Bronchial epithelial cell (primary cell): ENCODE measurements around the gene CACNB3. TPM values are rescaled to one million over a fixed set of nuclear protein-coding genes. Genes with fewer than 3 reads are reported as not detected.

ENCODE experiments used
- DNase-seq: peaks from one replicate; pipeline ENCODE4 v3.0.0-alpha.2; 2010; ENCODE audit warnings: low read depth
- FAIRE-seq: peaks from 2 replicates; lab custom pipeline; 2011; peaks lifted over from hg19 to GRCh38; lab: Jason Lieb, UNC
- H3K27me3 ChIP-seq: 2 replicates; pipeline ENCODE4 v1.5.1; 2011; ENCODE audit warnings: low read length; ENCODE audit not compliant: control insufficient read depth, insufficient read depth
- H3K36me3 ChIP-seq: 2 replicates; pipeline ENCODE4 v1.5.1; 2011; ENCODE audit warnings: low read length; ENCODE audit not compliant: control insufficient read depth, insufficient read depth
- H3K4me3 ChIP-seq: 2 replicates; pipeline ENCODE4 v1.5.1; 2011; ENCODE audit warnings: mild to moderate bottlenecking, low read depth, low read length, control low read depth
- CTCF ChIP-seq: IDR thresholded peaks from 2 replicates; pipeline ENCODE4 v1.5.1; 2011; ENCODE audit warnings: mild to moderate bottlenecking, moderate library complexity, low read length, control low read depth, inconsistent platforms; ENCODE audit not compliant: insufficient read depth, severe bottlenecking
- total RNA-seq: library from RNA; depleted of rRNA; stranded (reverse); fragments of >200 nt; gene quantifications from 2 replicates; pipeline ENCODE4 v1.2.1, GENCODE V29; 2014

Gene CACNB3
- total RNA-seq, 1 donor from 2014 or later: 7.4 TPM

GRCh38 chr12:48779869-48780268, 38.4 kb upstream of the CACNB3 start:
- no peaks in the 10 kb centered on the region for H3K27me3 ChIP-seq
- no peak for TF ChIP-seq CTCF
- no peak for FAIRE-seq
- H3K36me3 ChIP-seq: peaks cover 8% of the 10 kb centered on the region
- H3K4me3 ChIP-seq: no peak overlapping the region
- no peak for DNase-seq

- Histone ChIP-seq H3K27me3 (no peaks in the 10 kb centered on the region), H3K36me3 (peaks cover 7% of the 10 kb centered on the region), H3K4me3 (no peak overlapping the region)
- FAIRE-seq: no peak
- no peak for TF ChIP-seq CTCF
- DNase-seq: no peak
Measured at GRCh38 chr12:48780381-48781025, 37.8 kb upstream of the CACNB3 start.

- FAIRE-seq (no peak), DNase-seq (no peak)
- no peak for TF ChIP-seq CTCF
Measured at GRCh38 chr12:48781750-48782456, 36.4 kb upstream of the CACNB3 start.

GRCh38 chr12:48782457-48783395, 35.6 kb upstream of the CACNB3 start:
- no peak for FAIRE-seq
- Histone ChIP-seq H3K4me3 (no peak overlapping the region), H3K36me3 (peaks cover 5% of the 10 kb centered on the region), H3K27me3 (no peaks in the 10 kb centered on the region)
- TF ChIP-seq CTCF: no peak
- DNase-seq: no peak

More at GRCh38 chr12:48781750-48782456, 36.4 kb upstream of the CACNB3 start:
- Histone ChIP-seq H3K36me3 (peaks cover 5% of the 10 kb centered on the region), H3K27me3 (no peaks in the 10 kb centered on the region), H3K4me3 (no peak overlapping the region)

- Histone ChIP-seq H3K27me3 (no peaks in the 10 kb centered on the region), H3K4me3 (no peak overlapping the region), H3K36me3 (peaks cover 2% of the 10 kb centered on the region)
- DNase-seq (no peak), FAIRE-seq (no peak)
- no peak for TF ChIP-seq CTCF
Measured at GRCh38 chr12:48783432-48783831, 34.9 kb upstream of the CACNB3 start.
